ENCODE measurements around the gene CEACAM8. TPM values are rescaled to one million over a fixed set of nuclear protein-coding genes. Genes with fewer than 3 reads are reported as not detected.

The CEACAM8 gene
- total RNA-seq, 4 donors from 2014 or later, result not detected

DNA sequence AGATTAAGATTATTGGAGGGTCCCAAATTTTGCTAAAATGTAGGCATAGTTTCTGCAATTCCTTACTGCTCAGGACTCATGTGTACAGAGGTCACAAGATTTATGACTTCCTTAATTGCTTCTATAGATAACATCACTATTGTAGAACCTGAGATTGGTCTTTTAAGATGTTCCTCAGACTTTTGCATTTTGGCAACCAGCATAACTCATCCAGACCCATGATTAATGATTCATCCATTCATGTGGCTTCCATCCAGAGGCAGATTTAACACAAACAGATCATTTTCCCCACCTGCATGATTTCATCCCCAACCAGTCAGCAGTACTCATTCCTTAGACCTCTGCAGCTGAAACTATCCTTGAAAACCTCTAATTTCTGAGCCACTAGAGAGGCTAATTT is 34.5 kb upstream of the CEACAM8 start:
- H3K9me3 ChIP-seq, result no peaks in the 10 kb centered on the region
- in situ Hi-C loops (cut with MboI; ENCODE audit: low sequenced_read_pairs in 4 of 4) (no loop called here), intact Hi-C loops (cut with DNase I; ENCODE audit: low total_unique reads) (no loop called here)
- no peaks in the 10 kb centered on the region for H3K4me1 ChIP-seq
- ATAC-seq (no peak), DNase-seq (no peak)
- H3K27ac ChIP-seq, result no peak overlapping the region
- H3K36me3 ChIP-seq, result no peaks in the 10 kb centered on the region
- no peaks in the 10 kb centered on the region for H3K27me3 ChIP-seq
- TF ChIP-seq POLR2A (IDR thresholded peaks at IDR 0.05) (no peak), CTCF (IDR thresholded peaks at IDR 0.05 in 4 of 5, conservative IDR thresholded peaks at IDR 0.05 in 1 of 5) (no peak)
- no peak overlapping the region for H3K4me3 ChIP-seq

DNA sequence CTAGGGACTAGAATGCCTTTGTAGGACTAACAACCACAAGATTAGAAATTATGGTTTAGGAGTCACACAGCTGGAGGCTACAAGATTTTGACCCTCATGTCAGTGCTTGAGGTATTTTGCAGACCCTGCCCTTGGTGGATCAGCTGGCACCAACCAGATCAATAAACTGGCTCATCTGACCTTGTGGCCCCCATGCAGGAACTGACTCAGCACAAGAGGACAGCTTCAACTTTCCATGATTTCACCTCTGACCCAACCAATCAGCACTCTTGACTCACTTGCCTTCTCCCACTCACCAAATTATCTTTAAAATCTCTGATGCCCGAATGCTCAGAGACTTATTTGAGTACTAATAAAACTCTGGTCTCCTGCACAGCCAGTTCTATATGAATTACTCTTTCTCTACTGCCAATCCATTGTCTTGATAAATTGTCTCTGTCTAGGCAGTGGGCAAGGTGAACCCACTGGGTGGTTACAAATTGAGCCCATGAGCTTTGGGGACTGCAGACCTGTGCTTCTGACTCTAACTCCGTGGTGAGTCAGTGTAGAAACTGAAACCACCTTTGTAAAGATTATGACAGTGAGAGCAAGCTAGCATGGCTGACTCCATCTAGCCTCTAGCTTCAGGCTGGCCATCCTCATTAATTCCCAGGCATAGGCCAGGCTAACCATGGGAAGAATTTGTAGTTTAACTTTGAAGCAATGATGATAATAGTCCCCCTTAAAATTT is 33.9 kb upstream of the CEACAM8 start:
- no peak for DNase-seq
- H3K27me3 ChIP-seq, result no peaks in the 10 kb centered on the region
- no peaks in the 10 kb centered on the region for H3K9me3 ChIP-seq
- H3K4me1 ChIP-seq, result no peaks in the 10 kb centered on the region
- in situ Hi-C loops (cut with MboI; ENCODE audit: low sequenced_read_pairs in 4 of 4) (no loop called here), intact Hi-C loops (cut with DNase I; ENCODE audit: low total_unique reads) (no loop called here)
- ATAC-seq, result no peak
- no peak overlapping the region for H3K4me3 ChIP-seq
- TF ChIP-seq CTCF (IDR thresholded peaks at IDR 0.05 in 4 of 5, conservative IDR thresholded peaks at IDR 0.05 in 1 of 5), result no peak
- no peak for TF ChIP-seq POLR2A (IDR thresholded peaks at IDR 0.05)
- H3K36me3 ChIP-seq, result no peaks in the 10 kb centered on the region
- no peak overlapping the region for H3K27ac ChIP-seq

GRCh38 chr19:42627916-42628315 is 33.2 kb upstream of the CEACAM8 start:
- no peak for ATAC-seq
- H3K27me3 ChIP-seq, result no peaks in the 10 kb centered on the region
- H3K27ac ChIP-seq, result no peak overlapping the region
- H3K4me3 ChIP-seq, result no peak overlapping the region
- H3K4me1 ChIP-seq, result no peaks in the 10 kb centered on the region
- in situ Hi-C loops (cut with MboI; ENCODE audit: low sequenced_read_pairs in 4 of 4) (no loop called here), intact Hi-C loops (cut with DNase I; ENCODE audit: low total_unique reads) (no loop called here)
- no peaks in the 10 kb centered on the region for H3K36me3 ChIP-seq
- no peaks in the 10 kb centered on the region for H3K9me3 ChIP-seq
- no peak for TF ChIP-seq POLR2A (IDR thresholded peaks at IDR 0.05)
- no peak for TF ChIP-seq CTCF (IDR thresholded peaks at IDR 0.05 in 4 of 5, conservative IDR thresholded peaks at IDR 0.05 in 1 of 5)
- no peak for DNase-seq

GRCh38 chr19:42626181-42626580 is 31.5 kb upstream of the CEACAM8 start:
- no peaks in the 10 kb centered on the region for H3K36me3 ChIP-seq
- no peak overlapping the region for H3K27ac ChIP-seq
- intact Hi-C loops (cut with DNase I; ENCODE audit: low total_unique reads) (no loop called here), in situ Hi-C loops (cut with MboI; ENCODE audit: low sequenced_read_pairs in 4 of 4) (no loop called here)
- H3K9me3 ChIP-seq, result no peaks in the 10 kb centered on the region
- TF ChIP-seq POLR2A (IDR thresholded peaks at IDR 0.05) (no peak), CTCF (IDR thresholded peaks at IDR 0.05 in 4 of 5, conservative IDR thresholded peaks at IDR 0.05 in 1 of 5) (no peak)
- ATAC-seq, result no peak
- H3K4me3 ChIP-seq, result no peak overlapping the region
- H3K4me1 ChIP-seq, result no peaks in the 10 kb centered on the region
- no peak for DNase-seq
- H3K27me3 ChIP-seq, result no peaks in the 10 kb centered on the region

DNA sequence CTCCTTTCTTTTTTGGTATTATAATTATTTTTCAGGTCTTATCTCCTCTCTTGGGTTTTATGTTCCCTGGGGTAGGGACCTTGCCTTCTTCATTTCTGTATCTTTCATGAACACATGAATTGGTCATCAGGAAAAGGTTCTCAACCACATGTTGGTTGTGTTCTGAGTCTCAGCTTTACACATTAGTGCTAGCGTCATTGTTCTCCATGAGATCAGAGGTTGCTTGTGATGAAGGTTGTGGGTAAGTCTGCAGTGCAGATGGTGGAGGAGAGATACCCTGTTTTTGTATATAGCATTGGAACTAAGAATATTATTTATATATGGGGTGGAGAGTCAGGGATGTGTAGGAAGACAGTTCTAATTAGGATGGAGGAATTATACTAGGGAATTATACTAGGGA is 24.5 kb upstream of the CEACAM8 start:
- Histone ChIP-seq H3K4me1 (no peaks in the 10 kb centered on the region), H3K4me3 (no peak overlapping the region), H3K27ac (no peak overlapping the region), H3K36me3 (no peaks in the 10 kb centered on the region), H3K9me3 (no peaks in the 10 kb centered on the region), H3K27me3 (no peaks in the 10 kb centered on the region)
- DNase-seq, result no peak
- ATAC-seq, result no peak
- no peak for TF ChIP-seq POLR2A (IDR thresholded peaks at IDR 0.05)
- TF ChIP-seq CTCF (IDR thresholded peaks at IDR 0.05 in 4 of 5, conservative IDR thresholded peaks at IDR 0.05 in 1 of 5), result no peak
- intact Hi-C loops (cut with DNase I; ENCODE audit: low total_unique reads) (no loop called here), in situ Hi-C loops (cut with MboI; ENCODE audit: low sequenced_read_pairs in 4 of 4) (no loop called here)
